Measurements from ENCODE around the gene SORCS2. TPM values are rescaled to one million over a fixed set of nuclear protein-coding genes. Genes with fewer than 3 reads are reported as not detected.

Gene SORCS2
- total RNA-seq, 5 donors from 2014 or later (not counting 1 experiment from before 2014, with no cell fraction given) = 0.22 TPM; not detected in 4

DNA sequence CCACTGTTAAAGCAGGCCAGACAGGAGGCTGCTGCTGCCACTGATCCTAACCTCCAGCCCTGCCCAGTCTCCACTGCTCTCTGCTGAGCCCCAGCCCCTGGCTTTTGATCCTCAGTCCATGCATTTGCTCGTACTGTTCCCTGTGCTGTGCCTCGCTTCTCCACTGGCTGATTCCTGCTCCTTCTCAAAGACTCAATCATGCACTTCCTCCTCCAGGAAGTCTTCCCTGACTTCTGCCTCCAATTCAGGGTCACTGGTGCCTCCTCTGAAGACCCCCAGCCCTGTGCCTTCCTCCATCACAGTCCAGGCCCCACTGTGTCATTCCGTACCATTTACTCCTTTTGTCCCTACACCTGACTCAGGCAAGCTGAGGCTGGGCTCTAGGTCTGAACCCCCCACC lies 473.0 kb downstream of the SORCS2 start:
- Mint-ChIP-seq H3K4me3 (no peak overlapping the region), H3K4me1 (no peaks in the 10 kb centered on the region), H3K36me3 (no peaks in the 10 kb centered on the region), H3K9me3 (no peaks in the 10 kb centered on the region), H3K27ac (no peak overlapping the region), H3K27me3 (peaks cover 0 to 4% of the 10 kb centered on the region in 2 donors)
- no peak overlapping the region for H3K27ac ChIP-seq (ENCODE audit: low read length)
- POLR2A ChIA-PET = no interaction called here
- CTCF ChIA-PET = no interaction called here
- no peak overlapping the region for H3K4me3 ChIP-seq (ENCODE audit: control insufficient read depth in 1 of 2, extremely low read depth in 1 of 2, low read length in 1 of 2)
- 82% methylated on average over 3 of the region's 3 CpGs for WGBS (ENCODE audit: insufficient coverage)
- ATAC-seq (replicated peaks in 1 of 4) (no peak), DNase-seq (no peak)
- peaks cover 0 to 2% of the 10 kb centered on the region in 2 experiments for H3K27me3 ChIP-seq (replicated peaks in 1 of 2; ENCODE audit: control insufficient read depth in 2 of 2, extremely low read depth in 1 of 2, insufficient read depth in 2 of 2, low read length in 1 of 2)
- no peaks in the 10 kb centered on the region for H3K9me3 ChIP-seq
- no peaks in the 10 kb centered on the region for H3K4me1 ChIP-seq (ENCODE audit: control insufficient read depth in 1 of 2, extremely low read depth in 1 of 2, insufficient read depth in 2 of 2, low read length in 2 of 2)
- no peaks in the 10 kb centered on the region for H3K36me3 ChIP-seq (ENCODE audit: control insufficient read depth in 2 of 2, extremely low read depth in 1 of 2, insufficient read depth in 1 of 2, low read length in 1 of 2)

DNA sequence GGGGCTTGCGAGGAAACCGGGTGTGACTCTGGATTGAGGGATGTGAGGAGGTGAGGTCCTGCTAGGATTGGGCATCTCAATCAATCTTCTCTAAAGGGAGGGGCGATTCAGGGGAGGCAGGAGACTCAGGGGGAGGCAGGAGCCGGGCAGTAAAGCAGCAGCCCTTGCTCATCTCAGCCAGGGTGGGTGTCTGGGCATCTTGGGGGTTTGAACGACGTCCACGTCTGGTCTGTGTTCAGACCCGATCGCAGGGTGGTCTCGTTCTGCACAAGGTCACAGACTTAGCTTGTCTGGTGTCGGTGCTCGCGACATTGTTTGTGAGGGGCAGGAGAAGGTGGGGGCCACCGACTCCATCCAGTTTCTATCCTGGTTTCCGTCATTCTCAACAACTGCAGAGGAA lies 473.7 kb downstream of the SORCS2 start:
- Mint-ChIP-seq H3K4me3 (no peak overlapping the region), H3K27ac (no peak overlapping the region)

DNA sequence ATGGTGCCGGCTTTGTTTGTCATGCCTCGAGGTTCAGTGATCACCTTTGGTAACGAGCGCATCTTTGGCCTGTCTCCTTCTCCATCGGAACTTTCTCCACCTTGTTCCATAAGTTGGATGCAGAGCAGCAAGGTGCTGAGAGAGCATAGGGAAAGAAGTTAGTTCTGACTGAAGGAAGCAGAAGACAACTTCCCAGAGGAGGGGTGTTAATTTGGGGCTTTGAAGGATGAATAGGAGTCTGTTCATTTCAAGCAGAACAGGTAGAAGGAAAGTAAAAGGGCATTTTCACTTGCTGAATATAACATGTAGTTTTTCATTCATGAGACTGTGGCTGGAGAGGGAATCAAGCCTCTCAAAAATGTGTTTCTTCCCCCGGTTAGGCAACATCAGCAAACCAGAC lies 474.4 kb downstream of the SORCS2 start:
- DNase-seq = no peak

More for the DNA sequence above, 473.7 kb downstream of the SORCS2 start:
- Mint-ChIP-seq H3K27me3 (peaks cover 0 to 4% of the 10 kb centered on the region in 2 donors), H3K9me3 (peaks cover 0 to under 1% (median under 1%) of the 10 kb centered on the region in 3 donors), H3K4me1 (no peaks in the 10 kb centered on the region), H3K36me3 (no peaks in the 10 kb centered on the region)
- ATAC-seq (replicated peaks in 1 of 4) (no peak), DNase-seq (no peak)
- no peaks in the 10 kb centered on the region for H3K4me1 ChIP-seq (ENCODE audit: control insufficient read depth in 1 of 2, extremely low read depth in 1 of 2, insufficient read depth in 2 of 2, low read length in 2 of 2)
- H3K36me3 ChIP-seq (ENCODE audit: control insufficient read depth in 2 of 2, extremely low read depth in 1 of 2, insufficient read depth in 1 of 2, low read length in 1 of 2) = no peaks in the 10 kb centered on the region
- 87% methylated on average over 9 of the region's 15 CpGs for WGBS (ENCODE audit: insufficient coverage)
- H3K27ac ChIP-seq (ENCODE audit: low read length) = no peak overlapping the region
- no peak overlapping the region for H3K4me3 ChIP-seq (ENCODE audit: control insufficient read depth in 1 of 2, extremely low read depth in 1 of 2, low read length in 1 of 2)
- POLR2A ChIA-PET = interaction anchor here in 1 of 2 donors (0.6 kb wide), 1 partner anchor 114 kb away, joined by 3 read pairs; no protein-coding TSS in a partner anchor
- H3K27me3 ChIP-seq (replicated peaks in 1 of 2; ENCODE audit: control insufficient read depth in 2 of 2, extremely low read depth in 1 of 2, insufficient read depth in 2 of 2, low read length in 1 of 2) = peaks cover 0 to 4% of the 10 kb centered on the region in 2 experiments
- CTCF ChIA-PET = no interaction called here
- no peaks in the 10 kb centered on the region for H3K9me3 ChIP-seq

DNA sequence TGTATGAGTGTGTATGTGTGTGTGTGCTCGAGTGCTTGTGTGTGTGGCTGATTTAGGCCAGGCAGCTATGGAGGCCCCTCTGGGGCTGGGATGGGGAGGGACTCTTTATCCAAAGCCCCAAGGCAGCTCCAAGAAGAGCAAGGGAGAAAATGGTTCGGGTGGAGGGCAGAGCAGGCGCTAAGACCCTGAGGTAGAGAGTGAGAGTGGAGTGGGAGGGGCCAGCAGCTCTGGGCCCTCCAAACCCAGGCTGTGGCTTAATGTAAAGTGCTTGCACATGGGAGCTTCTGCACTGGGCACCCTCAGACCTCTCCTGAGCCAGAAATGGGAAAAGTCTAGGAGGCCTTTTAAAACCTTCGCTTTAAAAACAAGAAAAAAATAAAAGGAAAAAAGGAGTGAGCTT lies 475.9 kb downstream of the SORCS2 start:
- ChIA-PET CTCF (no interaction called here), POLR2A (no interaction called here)
- Mint-ChIP-seq H3K4me1 (no peaks in the 10 kb centered on the region), H3K27ac (no peak overlapping the region), H3K27me3 (peaks cover 0 to 4% of the 10 kb centered on the region in 2 donors), H3K4me3 (no peak overlapping the region), H3K9me3 (peaks cover 6 to 8% (median 7%) of the 10 kb centered on the region in 3 donors), H3K36me3 (no peaks in the 10 kb centered on the region)
- H3K4me3 ChIP-seq (ENCODE audit: control insufficient read depth in 1 of 2, extremely low read depth in 1 of 2, low read length in 1 of 2) = no peak overlapping the region
- no peaks in the 10 kb centered on the region for H3K4me1 ChIP-seq (ENCODE audit: control insufficient read depth in 1 of 2, extremely low read depth in 1 of 2, insufficient read depth in 2 of 2, low read length in 2 of 2)
- no peaks in the 10 kb centered on the region for H3K36me3 ChIP-seq (ENCODE audit: control insufficient read depth in 2 of 2, extremely low read depth in 1 of 2, insufficient read depth in 1 of 2, low read length in 1 of 2)
- no peak for DNase-seq
- 80% methylated on average over 4 of the region's 4 CpGs for WGBS (ENCODE audit: insufficient coverage)
- H3K9me3 ChIP-seq = no peaks in the 10 kb centered on the region
- peaks cover 0 to 2% of the 10 kb centered on the region in 2 experiments for H3K27me3 ChIP-seq (replicated peaks in 1 of 2; ENCODE audit: control insufficient read depth in 2 of 2, extremely low read depth in 1 of 2, insufficient read depth in 2 of 2, low read length in 1 of 2)
- ATAC-seq (replicated peaks in 1 of 4) = no peak
- H3K27ac ChIP-seq (ENCODE audit: low read length) = no peak overlapping the region

More for the DNA sequence above, 474.4 kb downstream of the SORCS2 start:
- Histone ChIP-seq H3K27me3 (replicated peaks in 1 of 2; ENCODE audit: control insufficient read depth in 2 of 2, extremely low read depth in 1 of 2, insufficient read depth in 2 of 2, low read length in 1 of 2) (peaks cover 0 to 4% of the 10 kb centered on the region in 2 experiments), H3K4me1 (ENCODE audit: control insufficient read depth in 1 of 2, extremely low read depth in 1 of 2, insufficient read depth in 2 of 2, low read length in 2 of 2) (no peaks in the 10 kb centered on the region), H3K36me3 (ENCODE audit: control insufficient read depth in 2 of 2, extremely low read depth in 1 of 2, insufficient read depth in 1 of 2, low read length in 1 of 2) (no peaks in the 10 kb centered on the region), H3K4me3 (ENCODE audit: control insufficient read depth in 1 of 2, extremely low read depth in 1 of 2, low read length in 1 of 2) (no peak overlapping the region), H3K27ac (ENCODE audit: low read length) (no peak overlapping the region), H3K9me3 (no peaks in the 10 kb centered on the region)
- H3K27me3 Mint-ChIP-seq = peaks cover 0 to 4% of the 10 kb centered on the region in 2 donors
- ChIA-PET POLR2A (interaction anchor here in 1 of 2 donors (0.6 kb wide), 1 partner anchor 114 kb away, joined by 3 read pairs; no protein-coding TSS in a partner anchor), CTCF (no interaction called here)
- peaks cover 6 to 8% (median 7%) of the 10 kb centered on the region in 3 donors for H3K9me3 Mint-ChIP-seq
- H3K4me3 Mint-ChIP-seq = no peak overlapping the region
- no peaks in the 10 kb centered on the region for H3K36me3 Mint-ChIP-seq
- 89% methylated on average over 1 of the region's 6 CpGs for WGBS (ENCODE audit: insufficient coverage)
- no peak overlapping the region for H3K27ac Mint-ChIP-seq
- no peaks in the 10 kb centered on the region for H3K4me1 Mint-ChIP-seq
- ATAC-seq (replicated peaks in 1 of 4) = no peak

DNA sequence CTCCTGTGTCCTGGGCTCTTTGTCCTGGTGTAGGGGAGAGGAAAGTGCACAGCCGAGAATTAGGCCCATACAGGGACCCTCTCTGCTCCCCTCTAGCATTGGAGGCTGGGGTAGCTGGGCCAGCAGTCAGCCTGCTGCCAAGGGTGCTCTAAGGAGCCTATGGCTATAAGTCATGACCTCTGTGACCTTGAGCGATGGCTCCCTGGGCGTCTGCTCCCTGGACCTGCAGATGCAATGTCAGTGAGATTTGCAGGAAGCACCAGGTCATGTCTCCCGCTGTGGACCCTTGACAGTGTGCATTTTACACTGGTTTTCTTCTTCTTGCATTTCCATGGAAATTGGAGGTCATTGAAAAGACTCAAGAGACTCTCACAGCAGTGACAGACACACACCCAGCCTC lies 476.5 kb downstream of the SORCS2 start:
- Histone ChIP-seq H3K4me1 (ENCODE audit: control insufficient read depth in 1 of 2, extremely low read depth in 1 of 2, insufficient read depth in 2 of 2, low read length in 2 of 2) (no peaks in the 10 kb centered on the region), H3K9me3 (no peaks in the 10 kb centered on the region), H3K27ac (ENCODE audit: low read length) (no peak overlapping the region), H3K27me3 (replicated peaks in 1 of 2; ENCODE audit: control insufficient read depth in 2 of 2, extremely low read depth in 1 of 2, insufficient read depth in 2 of 2, low read length in 1 of 2) (peaks cover 0 to 6% of the 10 kb centered on the region in 2 experiments), H3K4me3 (ENCODE audit: control insufficient read depth in 1 of 2, extremely low read depth in 1 of 2, low read length in 1 of 2) (no peak overlapping the region), H3K36me3 (ENCODE audit: control insufficient read depth in 2 of 2, extremely low read depth in 1 of 2, insufficient read depth in 1 of 2, low read length in 1 of 2) (no peaks in the 10 kb centered on the region)
- H3K9me3 Mint-ChIP-seq = peaks cover 6 to 8% (median 7%) of the 10 kb centered on the region in 3 donors
- DNase-seq (no peak), ATAC-seq (replicated peaks in 1 of 4) (no peak)
- H3K4me3 Mint-ChIP-seq = no peak overlapping the region
- no peaks in the 10 kb centered on the region for H3K4me1 Mint-ChIP-seq
- WGBS (ENCODE audit: insufficient coverage) = 90% methylated on average over 3 of the region's 4 CpGs
- no peak overlapping the region for H3K27ac Mint-ChIP-seq
- POLR2A ChIA-PET = no interaction called here
- H3K27me3 Mint-ChIP-seq = peaks cover 0 to 4% of the 10 kb centered on the region in 2 donors
- H3K36me3 Mint-ChIP-seq = no peaks in the 10 kb centered on the region
- CTCF ChIA-PET = no interaction called here

DNA sequence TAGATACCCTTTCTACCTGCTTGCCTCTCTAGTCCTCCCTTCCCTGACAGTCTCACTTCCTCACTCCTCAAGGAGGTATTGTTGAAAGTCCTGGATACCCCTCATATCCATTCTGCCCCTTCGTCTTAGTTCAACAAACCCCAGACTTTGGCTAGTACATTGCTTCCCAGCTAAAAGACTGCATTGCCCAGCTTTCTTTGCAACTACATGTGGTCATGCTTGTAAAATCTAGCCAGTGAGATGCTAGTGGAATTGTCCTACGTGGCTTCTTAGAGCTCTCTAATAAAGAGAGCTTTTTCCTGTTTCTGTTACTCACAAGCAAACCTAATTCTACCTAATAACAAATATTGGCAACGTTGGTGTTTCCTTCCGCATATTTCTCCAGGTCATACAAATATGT lies 480.3 kb downstream of the SORCS2 start:
- ChIA-PET POLR2A (no interaction called here), CTCF (no interaction called here)
- peaks cover 6 to 8% (median 7%) of the 10 kb centered on the region in 3 donors for H3K9me3 Mint-ChIP-seq
- H3K36me3 Mint-ChIP-seq = no peaks in the 10 kb centered on the region
- Histone ChIP-seq H3K27me3 (replicated peaks in 1 of 2; ENCODE audit: control insufficient read depth in 2 of 2, extremely low read depth in 1 of 2, insufficient read depth in 2 of 2, low read length in 1 of 2) (peaks cover 0 to 29% of the 10 kb centered on the region in 2 experiments), H3K4me3 (ENCODE audit: control insufficient read depth in 1 of 2, extremely low read depth in 1 of 2, low read length in 1 of 2) (no peak overlapping the region), H3K4me1 (ENCODE audit: control insufficient read depth in 1 of 2, extremely low read depth in 1 of 2, insufficient read depth in 2 of 2, low read length in 2 of 2) (no peaks in the 10 kb centered on the region), H3K36me3 (ENCODE audit: control insufficient read depth in 2 of 2, extremely low read depth in 1 of 2, insufficient read depth in 1 of 2, low read length in 1 of 2) (no peaks in the 10 kb centered on the region), H3K27ac (ENCODE audit: low read length) (no peak overlapping the region), H3K9me3 (no peaks in the 10 kb centered on the region)
- DNase-seq (no peak), ATAC-seq (replicated peaks in 1 of 4) (no peak)
- H3K27ac Mint-ChIP-seq = no peak overlapping the region
- H3K27me3 Mint-ChIP-seq = peaks cover 0 to 4% of the 10 kb centered on the region in 2 donors
- H3K4me3 Mint-ChIP-seq = no peak overlapping the region
- H3K4me1 Mint-ChIP-seq = no peaks in the 10 kb centered on the region
- no CpG with 5 or more reads among the region's 4 CpGs for WGBS (ENCODE audit: insufficient coverage)

DNA sequence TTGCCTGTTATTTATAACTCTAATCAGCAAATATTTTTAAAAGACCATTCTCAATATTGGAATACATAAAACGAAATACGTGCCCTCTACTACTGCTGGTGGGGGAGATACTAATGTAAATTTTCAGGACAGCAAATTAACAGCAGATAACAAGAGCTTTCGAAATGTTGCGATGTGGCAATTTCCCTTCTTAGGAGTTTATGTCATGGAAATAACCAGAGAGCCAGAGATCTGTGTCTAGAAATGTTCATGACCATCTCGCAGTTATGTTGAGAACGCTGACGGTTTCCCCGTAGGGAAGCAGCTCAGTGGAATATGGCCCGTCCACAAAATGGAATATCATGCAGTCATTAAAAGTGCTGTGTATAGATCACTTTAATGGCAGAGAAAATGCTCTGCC lies 480.8 kb downstream of the SORCS2 start:
- Histone ChIP-seq H3K4me3 (ENCODE audit: control insufficient read depth in 1 of 2, extremely low read depth in 1 of 2, low read length in 1 of 2) (no peak overlapping the region), H3K27me3 (replicated peaks in 1 of 2; ENCODE audit: control insufficient read depth in 2 of 2, extremely low read depth in 1 of 2, insufficient read depth in 2 of 2, low read length in 1 of 2) (peaks cover 0 to 30% of the 10 kb centered on the region in 2 experiments), H3K27ac (ENCODE audit: low read length) (no peak overlapping the region), H3K9me3 (no peaks in the 10 kb centered on the region), H3K36me3 (ENCODE audit: control insufficient read depth in 2 of 2, extremely low read depth in 1 of 2, insufficient read depth in 1 of 2, low read length in 1 of 2) (no peaks in the 10 kb centered on the region), H3K4me1 (ENCODE audit: control insufficient read depth in 1 of 2, extremely low read depth in 1 of 2, insufficient read depth in 2 of 2, low read length in 2 of 2) (no peaks in the 10 kb centered on the region)
- Mint-ChIP-seq H3K4me1 (no peaks in the 10 kb centered on the region), H3K9me3 (peaks cover 6 to 8% (median 7%) of the 10 kb centered on the region in 3 donors), H3K27me3 (peaks cover 0 to 5% of the 10 kb centered on the region in 2 donors), H3K4me3 (no peak overlapping the region), H3K36me3 (no peaks in the 10 kb centered on the region), H3K27ac (no peak overlapping the region)
- POLR2A ChIA-PET = no interaction called here
- ATAC-seq (replicated peaks in 1 of 4) = no peak
- WGBS (ENCODE audit: insufficient coverage) = 88% methylated on average over 2 of the region's 9 CpGs
- DNase-seq = no peak
- CTCF ChIA-PET = interaction anchor here in 1 of 2 donors (0.6 kb wide), 1 partner anchor 129 kb away, joined by 5 read pairs; no protein-coding TSS in a partner anchor
